ELR (cell line): Measurements from ENCODE around the gene ACADVL.

Experiments used
- DNase-seq: peaks from one replicate; pipeline ENCODE4 v3.0.0-alpha.2; 2015; ENCODE audit warnings: low read depth

Gene ACADVL

DNA sequence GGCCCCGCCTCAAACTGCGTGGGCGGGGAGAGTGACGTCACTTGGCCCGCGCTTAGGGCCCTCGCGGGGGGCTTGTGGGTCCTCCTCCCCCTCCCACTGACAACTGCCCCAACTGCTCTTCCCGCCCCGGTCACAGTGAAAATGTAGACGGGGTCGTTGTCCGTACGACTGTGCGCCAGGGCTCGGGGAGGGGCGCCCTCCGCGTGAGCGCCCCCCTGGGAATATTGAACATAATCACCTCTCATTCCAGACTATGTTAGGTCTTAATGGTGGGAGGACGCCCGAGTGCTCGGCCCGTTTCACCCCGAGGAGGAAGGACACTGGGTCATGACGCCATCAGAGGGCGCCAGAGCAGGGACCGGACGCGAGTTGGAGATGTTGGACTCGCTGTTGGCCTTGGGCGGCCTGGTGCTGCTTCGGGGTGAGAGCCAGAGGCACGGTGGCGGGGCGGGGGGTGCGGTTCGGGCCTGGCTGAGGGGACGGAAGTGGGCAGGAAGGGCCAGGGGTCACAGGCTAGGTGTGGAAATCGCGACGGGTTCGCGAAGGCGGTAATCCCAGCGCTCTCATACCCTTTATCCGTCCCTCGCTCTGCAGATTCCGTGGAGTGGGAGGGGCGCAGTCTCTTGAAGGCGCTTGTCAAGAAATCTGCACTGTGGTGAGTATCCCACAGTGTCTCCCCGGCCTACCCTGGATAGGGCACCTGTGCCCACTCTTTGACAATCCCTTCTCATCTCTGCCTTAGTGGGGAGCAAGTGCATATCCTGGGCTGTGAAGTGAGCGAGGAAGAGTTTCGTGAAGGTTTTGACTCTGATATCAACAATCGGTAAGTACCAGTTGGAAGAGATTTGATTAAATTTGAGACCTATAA is 32.7 kb downstream of the ACADVL start, which contains the start of gene ELP5:
ELP5 (plus strand) TSS at position 40 of the 868 bp plus-strand sequence; CDS start at position 376, 336 bp downstream.
- peak; percentile 96 for DNase-seq

DNA sequence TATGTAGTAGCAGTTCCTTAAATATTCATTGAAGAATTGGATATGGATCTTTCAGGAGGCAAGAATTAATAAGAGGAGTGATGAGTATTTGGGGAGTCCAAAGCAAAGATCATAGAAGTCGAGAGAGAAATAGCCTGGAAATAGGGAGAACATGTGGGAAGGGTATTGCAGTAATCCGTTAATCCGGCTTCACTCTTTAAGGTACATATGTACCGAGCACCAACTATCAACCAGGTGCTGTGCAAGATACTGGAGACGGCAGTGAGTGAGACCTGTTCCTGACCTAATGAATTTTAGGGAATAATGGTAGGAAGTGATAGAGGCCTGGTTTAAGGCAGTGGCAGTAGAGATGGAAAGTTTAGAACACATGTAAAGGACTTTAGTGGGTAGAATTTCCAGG is 33.3 kb downstream of the ACADVL start:
- no peak for DNase-seq

DNA sequence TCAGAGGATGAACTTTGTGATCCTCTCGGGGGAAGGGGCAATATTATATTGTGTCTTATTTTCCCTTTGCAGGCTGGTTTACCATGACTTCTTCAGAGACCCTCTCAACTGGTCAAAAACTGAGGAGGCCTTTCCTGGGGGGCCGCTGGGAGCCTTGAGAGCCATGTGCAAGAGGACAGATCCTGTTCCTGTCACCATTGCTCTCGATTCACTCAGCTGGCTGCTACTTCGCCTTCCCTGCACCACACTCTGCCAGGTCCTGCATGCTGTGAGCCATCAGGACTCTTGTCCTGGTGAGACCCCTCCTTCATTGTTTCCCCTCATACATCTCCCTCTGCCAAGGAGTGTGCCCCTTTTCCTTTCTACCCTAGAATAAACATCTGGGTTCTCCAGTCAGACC is 34.8 kb downstream of the ACADVL start:
- DNase-seq: no peak

DNA sequence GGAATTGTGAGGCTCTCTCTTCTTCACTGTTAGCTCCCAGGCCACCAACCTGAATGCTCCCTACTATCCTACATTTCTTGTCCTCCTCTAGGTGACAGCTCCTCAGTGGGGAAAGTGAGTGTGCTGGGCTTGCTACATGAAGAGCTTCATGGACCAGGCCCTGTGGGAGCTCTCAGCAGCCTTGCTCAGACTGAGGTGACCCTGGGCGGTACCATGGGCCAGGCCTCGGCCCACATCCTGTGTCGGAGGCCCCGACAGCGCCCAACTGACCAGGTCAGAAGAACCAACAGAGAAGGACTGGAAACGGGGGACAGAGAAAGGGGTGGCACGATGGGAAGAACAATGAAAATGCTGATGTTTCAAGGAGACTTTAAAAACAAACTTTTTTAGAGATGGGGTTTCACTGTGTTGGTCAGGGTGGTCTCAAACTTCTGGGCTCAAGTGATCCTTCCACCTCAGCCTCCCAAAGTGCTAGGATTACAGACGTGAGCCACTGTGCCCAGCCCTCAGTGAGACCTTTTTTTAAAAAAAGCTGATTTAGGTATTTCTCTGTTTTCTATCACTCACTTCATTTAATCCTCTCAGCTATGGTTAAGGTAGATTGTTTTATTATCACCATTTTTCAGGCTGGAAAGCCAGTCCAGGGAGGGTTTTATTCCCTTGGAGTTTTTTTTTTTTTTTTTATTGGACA is 37.2 kb downstream of the ACADVL start:
- DNase-seq: no peak

DNA sequence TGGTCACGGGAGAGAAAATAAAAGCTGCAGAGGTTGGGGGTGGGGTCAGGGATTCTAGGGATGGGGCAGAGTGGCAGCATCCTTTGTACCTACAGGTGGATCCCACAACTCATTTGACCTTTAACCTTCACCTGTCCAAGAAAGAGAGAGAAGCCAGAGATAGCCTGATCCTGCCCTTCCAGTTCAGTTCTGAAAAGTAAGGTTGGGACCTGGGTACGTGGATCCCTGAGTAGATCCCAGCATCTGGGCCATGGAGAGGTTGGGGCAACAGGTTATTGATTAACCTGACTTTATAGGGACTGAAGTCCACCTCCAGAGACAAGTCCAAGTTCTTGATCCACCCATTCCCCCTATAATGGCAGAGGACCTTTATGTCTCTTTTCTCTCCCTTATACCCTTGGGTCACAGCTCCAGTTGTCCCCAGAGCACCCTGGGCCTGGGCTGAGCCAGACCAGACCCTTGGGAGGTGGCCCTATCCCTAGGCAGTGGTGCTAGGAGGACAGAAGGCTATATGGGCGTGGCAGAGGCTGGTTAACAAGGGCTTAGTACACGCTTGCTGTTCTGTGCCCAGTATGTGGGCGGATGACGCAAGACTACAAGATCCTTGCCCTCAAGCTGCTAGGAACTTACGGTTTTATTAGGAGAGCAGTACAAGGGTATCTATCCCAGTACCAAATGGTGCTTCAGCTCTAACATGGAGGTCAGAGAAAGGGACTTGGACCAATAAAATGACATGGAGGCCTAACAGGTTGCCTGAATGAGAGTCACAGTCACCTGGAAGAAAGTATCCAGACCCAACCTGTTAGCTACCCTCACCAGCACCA is 39.2 kb downstream of the ACADVL start:
- DNase-seq: peak; percentile 28

DNA sequence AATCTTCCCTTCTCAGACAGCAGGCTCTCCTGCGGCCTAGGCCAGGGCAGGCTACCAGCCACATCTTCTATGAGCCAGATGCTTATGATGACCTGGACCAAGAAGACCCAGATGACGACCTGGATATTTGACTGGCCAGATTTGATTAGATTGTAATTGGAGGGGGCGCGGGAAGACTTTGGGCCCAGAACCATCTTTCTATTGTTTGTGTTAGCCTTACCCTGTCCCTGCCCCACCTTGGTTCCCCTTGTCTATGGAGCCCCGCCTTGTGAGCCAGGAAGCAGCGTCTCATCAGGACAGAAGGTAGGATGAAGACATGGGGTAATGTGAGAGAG is 39.8 kb downstream of the ACADVL start:
- DNase-seq: no peak

DNA sequence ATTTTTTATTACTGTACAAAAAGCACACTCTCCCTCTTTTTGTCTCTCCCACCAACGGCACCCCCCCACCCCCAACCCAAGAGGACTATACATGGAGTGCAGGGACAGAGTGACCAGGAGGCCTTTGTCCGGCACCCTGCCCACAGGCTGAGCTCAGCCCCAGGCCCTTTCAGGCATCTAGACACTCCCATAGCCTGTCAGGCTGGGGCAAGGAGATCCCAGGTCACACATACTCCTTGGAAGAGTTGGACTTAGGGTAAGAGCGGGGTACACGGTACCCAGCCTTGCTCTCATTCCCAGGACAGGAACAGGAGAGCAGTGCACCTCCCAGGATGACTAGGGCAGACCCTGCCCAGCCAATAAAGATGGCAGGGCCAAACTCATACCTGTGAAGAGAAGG is 40.4 kb downstream of the ACADVL start:
- DNase-seq: no peak

DNA sequence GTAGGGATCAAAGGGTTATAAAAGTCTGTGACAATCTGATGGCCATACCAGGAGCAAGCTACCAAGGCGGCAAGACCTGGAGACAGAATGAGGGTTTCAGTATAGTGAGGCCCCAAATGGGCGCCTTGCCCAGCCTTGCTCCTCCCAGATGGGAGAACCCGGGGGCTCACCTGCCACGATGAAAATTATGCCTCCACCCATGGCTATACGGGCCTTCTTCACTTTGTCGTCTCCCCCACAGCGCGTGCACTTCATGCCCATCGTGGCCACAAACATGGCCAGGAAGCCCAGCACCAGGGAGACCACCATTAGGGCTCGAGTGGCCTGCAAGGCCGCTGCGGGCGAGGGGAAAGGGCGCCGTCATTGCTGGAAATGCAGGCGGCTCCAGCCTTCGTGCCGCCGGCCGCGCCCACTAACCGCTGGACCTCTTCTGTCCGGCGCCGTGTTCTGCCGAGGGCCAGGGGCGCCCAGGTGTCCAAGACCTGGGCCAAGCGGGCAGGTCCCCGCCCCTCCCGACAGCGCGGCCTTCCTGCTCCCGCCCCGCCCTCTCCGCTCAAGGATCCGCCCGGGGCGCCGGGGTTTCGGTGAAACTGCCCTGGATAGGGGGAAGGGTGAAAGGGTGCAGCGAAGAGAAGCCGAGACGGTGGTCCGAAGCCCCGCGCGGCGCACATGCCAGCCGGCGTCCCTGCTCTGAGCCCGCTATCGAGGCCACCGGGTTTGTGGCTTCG is 41.1 kb downstream of the ACADVL start:
- DNase-seq: no peak

DNA sequence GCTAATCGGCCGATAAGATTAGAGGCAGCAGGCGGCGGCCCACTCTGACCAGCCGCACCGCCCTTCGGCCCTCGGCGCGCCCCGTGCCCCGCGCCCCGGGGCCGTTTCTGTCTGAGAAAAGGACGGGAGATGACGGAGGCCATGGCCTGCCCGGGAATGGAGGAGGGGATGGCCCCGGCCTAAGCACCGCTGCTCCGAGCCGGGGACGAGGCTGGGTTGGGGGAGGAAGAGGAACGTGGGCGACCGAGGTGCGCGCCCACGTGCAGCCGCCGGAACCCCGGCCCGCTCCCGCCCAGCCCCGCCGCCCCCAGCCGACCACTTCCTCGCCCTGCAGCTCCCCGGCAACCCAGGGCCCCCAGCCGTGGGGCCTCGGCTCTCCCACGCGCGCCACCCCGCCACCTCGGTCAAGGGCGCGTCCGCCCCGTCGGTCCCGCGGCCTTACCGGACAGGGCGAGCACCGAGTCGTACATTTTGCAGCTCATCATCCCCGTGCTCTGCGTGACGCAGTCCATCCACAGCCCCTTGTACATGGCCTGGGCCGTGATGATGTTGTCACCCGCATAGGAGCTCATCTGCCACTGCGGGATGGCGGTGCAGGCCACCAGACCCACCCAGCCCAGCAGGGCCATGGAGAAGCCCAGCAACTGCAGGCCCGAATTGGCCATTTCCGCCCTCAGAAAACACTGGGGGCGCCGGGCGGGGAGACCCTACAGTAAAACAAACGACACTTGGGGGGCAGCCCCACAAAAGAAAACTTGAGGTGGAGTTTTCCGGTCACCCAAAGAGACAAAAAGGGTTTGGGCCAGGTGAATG is 41.8 kb downstream of the ACADVL start:
- DNase-seq: no peak

DNA sequence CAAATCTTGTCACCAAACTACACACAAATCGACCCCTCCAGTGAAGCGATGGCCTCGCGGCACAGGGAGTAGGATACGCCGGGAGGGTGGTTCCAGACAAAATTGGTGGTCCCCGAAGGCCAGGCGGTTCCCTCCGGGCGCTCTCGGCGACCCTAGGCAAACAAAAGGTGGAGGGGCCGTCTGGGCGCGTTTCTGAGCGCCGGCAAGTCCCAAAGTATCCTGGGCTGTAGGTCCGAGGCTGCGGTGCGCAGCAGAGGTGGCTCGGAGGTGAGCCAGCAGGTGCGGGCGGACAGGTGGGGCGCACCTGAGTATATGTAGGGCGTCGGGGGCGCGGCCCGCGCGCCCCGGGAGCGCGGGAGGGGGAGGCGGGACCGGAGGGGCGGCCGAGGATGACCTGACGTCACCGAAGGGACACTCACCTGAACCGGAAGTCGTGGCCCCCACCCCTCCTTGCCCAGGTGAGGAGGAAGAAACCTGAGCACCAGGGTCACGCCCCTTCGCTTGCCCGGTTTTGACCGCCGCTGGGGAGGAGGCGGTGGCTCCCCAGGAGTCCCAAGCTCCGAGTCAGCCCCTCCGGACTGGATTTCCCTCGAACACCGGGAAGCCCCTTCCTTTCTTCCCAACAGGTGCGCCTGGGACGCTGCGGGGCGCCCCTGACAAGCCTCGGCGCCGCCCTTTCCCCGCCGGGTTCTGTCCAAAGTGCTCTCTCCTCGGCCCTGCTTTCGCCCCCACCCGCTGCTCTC is 42.6 kb downstream of the ACADVL start, which contains the start of gene CLDN7:
CLDN7 (minus strand) TSS at position 287 of the 743 bp plus-strand sequence. CDS start 435 bp downstream, outside the sequence.
- no peak for DNase-seq

DNA sequence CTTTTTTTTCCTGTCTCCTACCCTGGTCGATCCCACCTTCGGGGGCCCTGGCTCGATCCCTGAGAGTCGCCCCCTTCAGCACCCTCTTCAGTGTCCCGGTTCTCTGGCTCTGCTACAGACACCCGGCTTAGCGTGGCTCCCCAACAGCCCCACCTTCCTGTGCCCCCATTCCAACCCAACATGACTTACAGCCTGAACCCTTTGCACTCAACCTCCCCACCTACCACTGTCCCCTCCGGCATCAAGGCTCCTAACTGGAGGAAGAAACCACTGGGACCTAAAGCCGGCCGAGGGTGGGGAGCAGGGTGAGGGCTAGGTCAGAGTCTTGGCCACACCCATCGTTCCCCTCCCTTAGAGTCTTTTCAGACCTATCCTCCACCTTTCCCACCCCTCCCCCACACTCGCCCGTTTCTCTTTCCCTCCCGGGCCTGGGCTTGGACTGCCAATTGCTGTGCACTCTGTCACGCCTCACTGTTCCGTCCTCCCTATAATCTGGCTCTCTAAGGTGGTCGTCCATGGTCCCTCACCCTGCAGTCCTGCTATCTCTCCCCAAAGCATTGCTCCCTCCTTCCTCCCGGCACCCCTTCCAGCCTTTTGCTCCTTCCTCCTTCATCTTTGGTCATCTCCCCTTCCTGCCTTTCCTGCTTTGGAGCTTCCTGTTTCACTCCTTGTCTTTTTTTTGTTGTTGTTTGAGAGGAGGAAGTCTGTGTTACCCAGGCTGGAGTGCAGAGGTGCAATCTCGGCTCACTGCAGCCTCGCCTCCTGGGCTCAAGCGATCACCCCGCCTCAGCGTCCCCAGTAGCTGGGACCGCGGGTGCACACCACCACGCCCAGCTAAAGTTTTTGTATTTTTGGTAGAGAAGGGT is 43.4 kb downstream of the ACADVL start:
- DNase-seq: no peak

DNA sequence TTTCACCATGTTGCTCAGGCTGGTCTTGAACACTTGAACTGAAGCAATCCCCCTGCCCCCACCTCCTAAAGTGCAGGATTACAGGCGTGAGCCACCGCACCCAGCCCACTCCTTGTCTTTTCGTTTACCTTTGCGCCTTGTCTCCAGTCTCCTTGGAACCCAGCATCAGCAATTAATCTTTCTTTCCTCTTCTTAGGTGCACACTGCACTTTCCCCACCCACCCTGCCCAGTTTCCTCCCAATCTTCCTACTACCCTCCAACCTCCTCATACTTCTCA is 44.0 kb downstream of the ACADVL start:
- no peak for DNase-seq

DNA sequence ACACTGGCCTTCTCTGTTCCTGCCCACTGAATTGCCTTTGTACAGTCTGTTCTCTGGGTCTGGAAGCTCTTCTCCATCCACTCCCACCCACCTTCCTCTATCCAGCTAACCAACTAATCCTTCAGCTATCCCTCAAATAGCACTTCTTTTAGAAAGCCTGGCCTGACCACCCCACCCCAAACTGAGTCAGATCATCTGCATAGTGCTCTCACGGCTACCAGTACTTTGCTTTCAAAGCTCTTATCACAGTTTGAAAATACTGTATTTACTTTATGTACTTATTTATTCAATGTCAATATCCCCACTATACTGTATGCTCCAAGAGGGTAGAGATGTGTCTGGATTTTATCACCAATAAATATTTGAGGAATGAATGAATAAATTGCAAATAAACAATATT is 47.0 kb downstream of the ACADVL start:
- peak; percentile 76 for DNase-seq
